MM.1S (cell line): ENCODE data around the gene TMEM187.

ENCODE experiments used
- EZH2 ChIP-seq: fragments of 300-600 bp; sonication (generic); optimal IDR thresholded peaks from 2 replicates; pipeline ENCODE3; 2017; ENCODE audit warnings: low read depth, mild to moderate bottlenecking, antibody characterized with exemption, low read length, mixed read lengths
- TF ChIP-seq, protein P1 (sequence below): fragments of 300-600 bp; sonication (generic); IDR thresholded peaks from 2 replicates; pipeline ENCODE4 v1.5.1; 2016; ENCODE audit warnings: antibody characterized with exemption, low read length, mixed read lengths

DNA sequence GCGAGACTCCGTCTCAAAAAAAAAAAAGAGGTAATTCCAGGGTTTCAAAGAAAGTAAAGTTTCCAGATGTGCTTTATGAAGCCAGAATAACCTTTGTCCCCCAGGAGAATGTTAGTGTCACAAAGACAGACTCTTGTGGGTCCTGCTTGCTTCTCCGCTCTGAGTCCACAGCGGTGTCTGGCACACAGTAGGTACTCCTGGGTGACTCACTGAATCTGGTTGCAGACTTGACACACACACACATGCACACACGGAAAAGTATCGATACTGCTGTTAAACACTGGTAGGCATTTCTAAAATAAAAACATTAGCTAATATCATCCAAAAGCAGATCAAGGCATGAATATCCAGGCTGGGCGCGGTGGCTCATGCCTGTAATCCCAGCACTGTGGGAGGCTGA is 22.9 kb downstream of the TMEM187 start:
- TF ChIP-seq, protein P1, sequence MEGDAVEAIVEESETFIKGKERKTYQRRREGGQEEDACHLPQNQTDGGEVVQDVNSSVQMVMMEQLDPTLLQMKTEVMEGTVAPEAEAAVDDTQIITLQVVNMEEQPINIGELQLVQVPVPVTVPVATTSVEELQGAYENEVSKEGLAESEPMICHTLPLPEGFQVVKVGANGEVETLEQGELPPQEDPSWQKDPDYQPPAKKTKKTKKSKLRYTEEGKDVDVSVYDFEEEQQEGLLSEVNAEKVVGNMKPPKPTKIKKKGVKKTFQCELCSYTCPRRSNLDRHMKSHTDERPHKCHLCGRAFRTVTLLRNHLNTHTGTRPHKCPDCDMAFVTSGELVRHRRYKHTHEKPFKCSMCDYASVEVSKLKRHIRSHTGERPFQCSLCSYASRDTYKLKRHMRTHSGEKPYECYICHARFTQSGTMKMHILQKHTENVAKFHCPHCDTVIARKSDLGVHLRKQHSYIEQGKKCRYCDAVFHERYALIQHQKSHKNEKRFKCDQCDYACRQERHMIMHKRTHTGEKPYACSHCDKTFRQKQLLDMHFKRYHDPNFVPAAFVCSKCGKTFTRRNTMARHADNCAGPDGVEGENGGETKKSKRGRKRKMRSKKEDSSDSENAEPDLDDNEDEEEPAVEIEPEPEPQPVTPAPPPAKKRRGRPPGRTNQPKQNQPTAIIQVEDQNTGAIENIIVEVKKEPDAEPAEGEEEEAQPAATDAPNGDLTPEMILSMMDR = no peak
- TF ChIP-seq EZH2 = no peak
